GM12891 (cell line): ENCODE measurements around the gene EIF2S2.

Source experiments
- POLR2A ChIP-seq: IDR thresholded peaks from 2 replicates; pipeline ENCODE4 v1.6.1; 2011; ENCODE audit warnings: low read depth, low read length, control low read depth
- POU2F2 ChIP-seq: IDR thresholded peaks from 2 replicates; pipeline ENCODE4 v1.6.1; 2011; ENCODE audit warnings: low read depth, mild to moderate bottlenecking, control low read depth, low read length, moderate library complexity

DNA sequence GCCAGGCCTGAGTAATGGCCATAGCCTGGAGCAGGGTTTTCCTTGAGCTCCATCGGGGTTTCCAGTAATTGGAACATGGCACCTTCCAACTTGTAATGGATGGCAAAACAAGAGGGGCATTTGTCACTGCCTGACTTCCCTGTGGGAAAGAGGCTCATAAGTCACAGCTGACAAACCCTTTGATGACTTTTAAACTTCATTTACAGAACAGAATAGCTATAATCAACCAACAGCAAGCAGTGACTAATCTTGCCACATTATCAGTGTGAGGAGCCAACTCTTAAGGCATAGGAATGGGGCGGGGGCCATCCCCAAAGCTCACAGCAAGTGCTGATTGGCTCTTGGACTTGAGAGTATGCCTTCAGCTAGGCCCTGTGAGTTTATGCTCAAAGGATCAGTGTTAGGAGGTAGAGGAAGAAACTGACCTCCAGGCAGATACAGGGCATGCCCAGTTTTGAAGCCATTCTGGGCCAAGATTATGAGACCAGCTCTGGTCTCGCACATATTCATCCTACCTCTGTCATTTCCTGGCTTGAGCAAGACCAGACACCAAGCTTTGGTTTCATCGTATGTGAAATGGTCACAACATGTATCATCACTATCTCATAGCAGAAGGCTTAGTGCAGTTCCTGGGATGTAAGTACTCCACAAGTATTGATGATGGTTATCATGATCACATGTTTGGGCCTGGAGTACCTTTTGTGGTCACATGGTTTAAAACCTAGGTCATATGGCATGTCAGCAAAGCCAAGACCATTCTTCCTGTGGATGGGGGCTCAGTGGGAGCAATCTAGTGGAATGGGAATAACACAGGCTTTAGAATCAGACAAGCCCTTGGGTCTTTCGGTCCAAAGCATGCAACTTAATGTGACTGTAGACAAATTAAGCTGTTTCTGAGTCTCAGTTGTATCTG lies 49.2 kb downstream of the EIF2S2 start:
- TF ChIP-seq POU2F2 (no peak), POLR2A (no peak)
